ENCODE measurements around the gene CDT1.

Gene CDT1

GRCh38 chr16:88806491-88807111, 3.0 kb downstream of the CDT1 start:
- no peak for DNase-seq

- no peak for DNase-seq
Measured at GRCh38 chr16:88807142-88807625, 3.6 kb downstream of the CDT1 start.

DNA sequence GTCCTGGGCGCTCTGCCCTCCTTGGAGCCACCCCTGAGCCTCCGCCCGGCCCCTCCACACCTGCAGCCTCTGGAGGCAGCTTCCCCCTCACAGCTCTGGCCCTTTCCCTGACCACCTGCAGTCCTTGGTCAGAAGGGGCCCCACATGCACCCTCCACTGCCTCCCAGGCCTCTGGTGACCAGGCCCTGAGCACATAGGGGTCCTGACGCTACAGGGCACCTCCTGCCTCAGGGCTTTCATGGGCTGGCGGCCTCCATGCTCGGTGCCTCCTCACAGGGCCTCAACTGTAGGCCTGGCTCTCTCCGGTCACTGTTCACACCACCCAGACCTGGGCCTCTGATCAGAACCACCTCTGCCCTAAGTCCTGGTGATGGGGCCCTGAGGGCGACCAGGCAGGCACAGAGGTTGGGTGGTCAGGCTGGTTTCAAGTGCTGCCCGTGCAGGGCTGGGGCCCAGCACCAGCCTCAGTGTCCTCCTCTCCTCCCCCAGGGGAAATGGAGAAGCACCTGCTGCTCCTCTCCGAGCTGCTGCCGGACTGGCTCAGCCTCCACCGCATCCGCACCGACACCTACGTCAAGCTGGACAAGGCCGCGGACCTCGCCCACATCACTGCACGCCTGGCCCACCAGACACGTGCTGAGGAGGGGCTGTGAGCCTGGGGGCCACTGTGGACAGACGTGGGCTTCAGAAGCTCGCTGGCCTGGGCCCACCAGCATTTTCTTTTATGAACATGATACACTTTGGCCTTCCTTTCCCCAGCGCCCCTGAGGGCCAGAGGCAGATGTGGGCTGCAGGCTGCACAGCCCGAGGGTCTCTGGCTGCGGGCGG, 4.3 kb downstream of the CDT1 start:
- no peak for DNase-seq

GRCh38 chr16:88809068-88809675, 5.6 kb downstream of the CDT1 start:
- no peak for DNase-seq

- DNase-seq, result no peak
Measured at GRCh38 chr16:88809676-88810165, 6.1 kb downstream of the CDT1 start.

- DNase-seq, result no peak
Measured at GRCh38 chr16:88810166-88810911, 6.8 kb downstream of the CDT1 start.

DNA sequence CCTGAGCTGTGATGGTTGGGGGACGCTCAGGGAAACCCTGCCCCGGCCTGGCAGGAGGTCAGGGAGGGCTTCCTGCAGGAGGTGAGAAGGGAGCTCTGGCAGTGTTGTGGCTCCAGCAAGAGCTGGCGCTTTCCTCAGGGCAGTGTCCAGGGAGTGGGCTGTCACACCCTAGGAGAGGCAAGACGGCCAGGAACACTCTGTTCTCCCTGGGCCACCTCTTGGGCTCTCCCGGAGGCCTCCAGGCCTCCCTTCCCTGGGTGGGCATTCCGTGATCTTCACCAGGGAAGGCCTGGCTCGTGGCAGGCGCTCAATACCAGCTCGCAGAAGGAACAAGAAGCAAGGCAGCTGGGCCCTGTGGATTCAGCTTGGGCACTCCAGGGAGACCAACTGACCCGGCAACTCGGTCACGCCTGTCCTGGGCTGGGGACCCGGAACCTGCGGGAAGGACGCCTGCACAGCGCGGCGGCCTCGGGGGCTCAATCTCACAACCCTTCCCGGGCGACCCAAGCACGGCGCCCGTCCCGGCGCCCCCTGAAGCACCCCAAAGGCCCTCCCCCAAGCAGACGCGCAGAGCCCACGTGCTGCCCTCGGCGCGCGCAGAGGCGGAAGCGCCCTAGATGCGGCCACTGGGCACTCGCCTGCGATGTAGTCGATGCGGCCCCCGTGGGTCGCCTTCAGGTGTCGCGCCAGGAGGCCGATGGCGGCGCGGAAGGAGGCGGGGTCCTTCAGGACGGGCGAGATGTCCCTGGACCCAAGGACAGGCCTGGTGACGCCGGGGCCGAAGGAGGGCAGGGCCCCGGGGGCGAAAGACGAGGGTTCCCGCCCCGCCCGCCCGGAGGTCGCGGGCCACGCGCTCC, 7.6 kb downstream of the CDT1 start:
- peak; percentile 32 for DNase-seq

DNA sequence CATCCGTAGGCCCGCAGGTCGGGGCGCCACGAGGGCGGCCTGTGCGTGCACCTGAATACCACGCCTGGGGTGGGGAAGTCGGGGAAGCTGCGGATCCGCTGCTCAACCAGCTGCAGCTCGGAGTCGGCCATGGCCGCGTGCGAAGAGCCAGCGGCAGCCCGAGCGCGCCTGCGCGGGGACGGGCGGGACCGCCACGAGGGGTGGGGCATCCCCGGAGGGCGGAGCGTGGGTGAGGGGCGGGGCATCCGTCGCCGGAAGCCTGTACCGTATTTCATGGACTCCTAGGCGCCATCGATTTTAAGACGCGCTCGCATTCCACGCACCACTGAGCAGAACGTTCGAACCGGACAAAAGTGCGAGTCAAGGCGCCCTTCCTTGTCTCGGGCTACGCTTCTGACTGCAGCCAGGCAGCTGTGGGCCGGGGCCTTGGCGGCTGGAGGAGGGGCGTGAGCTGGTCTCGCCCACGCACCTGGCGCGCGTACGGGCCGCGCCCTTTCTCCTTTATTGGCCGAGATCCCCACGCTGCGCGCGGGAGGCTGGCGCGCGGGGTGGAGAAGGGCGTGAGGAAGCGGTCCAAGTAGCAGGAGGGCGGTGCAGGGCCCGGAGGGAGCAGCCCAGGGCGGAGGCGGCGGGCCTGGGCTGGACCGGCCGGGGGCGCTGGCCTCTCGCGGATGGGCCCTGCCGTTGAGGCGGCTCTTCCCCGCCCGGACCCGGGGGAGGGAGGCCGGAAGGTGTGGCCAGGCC, 8.4 kb downstream of the CDT1 start, which contains the start of gene APRT:
TSS of gene APRT (minus strand) at position 160 of the 744 bp plus-strand sequence. CDS start at position 131, 29 bp downstream.
- peak; percentile 76 for DNase-seq

DNA sequence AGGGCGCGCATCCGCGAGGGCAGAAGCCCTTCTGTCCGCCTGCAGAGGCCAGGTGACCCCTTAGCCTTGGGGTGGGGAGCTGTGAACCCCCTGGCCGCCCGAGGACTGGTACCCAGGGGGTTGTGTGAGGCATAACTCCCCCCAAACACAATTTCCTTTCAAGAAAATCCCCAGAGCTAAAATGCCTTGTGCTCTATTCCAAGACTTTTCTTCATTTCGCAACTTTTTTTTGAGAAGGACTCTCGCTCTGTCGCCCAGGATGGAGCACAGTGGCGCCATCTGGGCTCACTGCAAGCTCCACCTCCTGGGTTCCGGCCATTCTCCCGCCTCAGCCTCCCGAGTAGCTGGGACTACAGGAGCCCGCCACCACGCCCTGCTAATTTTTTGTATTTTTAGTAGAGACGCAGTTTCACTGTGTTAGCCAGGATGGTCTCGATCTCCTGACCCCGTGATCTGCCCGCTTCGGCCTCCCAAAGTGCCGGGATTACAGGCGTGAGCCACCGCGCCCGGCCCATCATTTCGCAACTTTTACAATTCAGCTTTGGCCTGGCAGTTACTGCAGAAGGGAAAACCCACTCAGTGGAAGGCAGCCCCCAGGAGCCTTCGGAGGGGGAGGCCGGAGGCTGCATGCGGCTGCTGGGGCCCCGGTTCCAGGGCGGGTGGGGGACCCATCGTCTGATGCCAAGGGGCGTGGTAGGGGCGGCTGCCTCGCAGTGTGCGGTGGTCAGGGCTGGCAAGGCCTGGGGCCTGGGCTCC, 9.1 kb downstream of the CDT1 start:
- DNase-seq, result no peak

DNA sequence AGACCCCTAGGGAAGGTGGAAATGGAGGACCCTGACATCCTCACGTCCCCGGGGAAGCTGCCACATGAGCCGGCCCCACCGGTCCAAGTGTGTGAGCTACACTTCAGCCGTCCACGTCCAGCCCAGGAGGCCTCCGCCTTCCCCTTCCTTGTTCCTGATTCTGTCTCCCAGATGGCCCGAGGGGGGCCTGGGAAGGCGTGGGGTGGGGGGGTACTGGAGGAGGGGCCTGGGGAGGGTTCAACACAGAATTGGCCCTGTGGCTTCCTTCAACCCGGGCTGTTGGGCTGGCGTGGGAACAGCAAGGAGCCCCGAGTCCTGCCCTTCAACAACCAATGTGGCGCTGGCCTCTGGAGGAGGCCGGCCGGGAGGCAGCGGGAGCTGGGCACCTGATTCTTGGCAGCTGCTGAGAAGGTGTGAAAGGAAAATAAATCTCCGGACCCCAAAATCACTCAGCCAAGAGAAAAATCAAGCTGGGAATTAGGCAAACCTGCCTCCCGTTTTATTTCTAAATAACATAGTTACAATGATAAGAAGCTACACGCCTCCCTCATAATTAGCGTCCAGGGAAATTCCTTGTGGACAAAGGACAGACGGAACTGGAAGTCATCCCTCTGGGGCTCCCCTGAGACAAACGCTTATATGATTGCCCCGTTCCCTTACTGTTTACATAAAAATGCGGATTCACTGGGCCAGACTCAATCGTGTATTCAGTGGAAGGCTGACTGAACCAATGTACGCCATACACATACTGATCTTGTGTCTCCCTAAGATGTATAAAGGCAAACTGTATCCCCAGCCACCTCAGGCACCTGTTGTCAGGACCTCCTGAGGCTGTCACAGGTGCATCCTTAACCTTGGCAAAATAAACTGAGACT, 9.9 kb downstream of the CDT1 start:
- no peak for DNase-seq

DNA sequence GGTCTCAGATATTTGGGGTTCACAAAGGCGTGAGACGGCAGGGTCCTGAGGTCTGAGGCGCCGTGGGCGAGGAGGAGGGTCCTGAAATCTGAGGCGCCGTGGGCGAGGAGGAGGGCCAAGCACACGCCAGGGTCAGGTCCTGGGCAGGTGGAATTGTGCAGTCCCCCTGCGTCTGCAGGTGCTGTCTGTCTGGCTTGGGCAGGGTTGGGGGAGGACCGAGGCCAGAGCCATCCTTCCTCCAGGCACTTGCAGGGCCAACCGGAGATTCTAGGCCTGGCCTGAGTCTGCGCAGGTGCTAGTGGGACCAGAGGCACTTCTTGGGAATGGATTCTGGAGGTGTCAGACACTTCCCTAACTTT, 10.5 kb downstream of the CDT1 start:
- no peak for DNase-seq

GRCh38 chr16:88815227-88815626, 11.6 kb downstream of the CDT1 start:
- no peak for DNase-seq

- DNase-seq, result peak; percentile 15
Measured at GRCh38 chr16:88815901-88816589, 12.5 kb downstream of the CDT1 start.

GRCh38 chr16:88816736-88817535, 13.3 kb downstream of the CDT1 start:
- DNase-seq, result no peak

DNA sequence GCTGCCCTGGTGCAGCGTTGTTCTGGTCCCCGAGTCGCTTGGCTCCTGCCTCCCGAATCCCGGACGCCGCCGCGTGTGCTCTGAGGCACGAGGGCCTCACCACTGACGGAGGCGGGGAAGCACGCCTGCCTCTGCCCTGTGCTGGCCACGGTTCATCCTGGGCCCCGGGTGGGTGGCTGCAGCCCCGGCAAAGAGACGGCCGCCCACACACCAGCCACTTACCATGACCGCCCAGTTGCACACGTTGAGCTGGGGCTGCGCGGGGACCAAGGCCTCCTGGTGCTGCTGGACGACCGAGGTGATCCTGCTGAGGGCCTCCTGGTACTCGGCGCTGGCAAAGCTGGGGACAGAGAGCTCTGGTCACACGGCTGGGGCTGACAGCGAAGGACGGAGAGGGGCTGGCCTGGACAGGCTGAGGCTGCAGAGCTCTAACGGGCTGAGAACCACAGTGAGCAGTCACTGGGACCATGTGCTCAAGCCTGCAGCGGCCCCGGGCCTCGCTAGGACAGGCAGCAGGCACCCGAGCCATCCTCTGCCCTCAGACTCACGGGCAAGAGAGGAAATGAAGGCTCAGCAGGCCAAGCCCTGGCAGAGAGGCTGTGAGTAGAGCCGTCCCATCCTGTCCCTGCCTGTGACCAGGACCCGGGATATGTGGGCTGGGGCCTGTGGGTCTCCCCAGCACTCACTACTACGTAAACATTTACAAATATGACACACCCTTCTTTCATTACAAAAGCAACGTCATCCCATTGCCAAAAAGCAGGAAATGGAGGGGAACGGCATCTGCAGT, 14.4 kb downstream of the CDT1 start:
- DNase-seq, result no peak

DNA sequence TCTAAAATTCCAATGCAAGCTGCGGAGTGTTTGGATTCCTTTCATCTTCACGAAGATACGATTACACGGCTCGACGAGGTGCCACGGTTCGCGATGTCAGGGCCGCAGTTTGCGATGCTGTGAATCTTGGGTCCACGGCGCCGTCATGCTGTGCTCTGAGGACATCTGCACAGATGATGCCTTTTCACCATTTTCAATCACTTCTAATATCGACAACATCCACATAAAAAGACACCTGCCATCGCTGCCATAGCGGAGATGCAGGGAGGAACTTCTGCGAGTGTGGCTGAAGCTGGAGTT, 14.9 kb downstream of the CDT1 start:
- no peak for DNase-seq

- DNase-seq, result no peak
Measured at GRCh38 chr16:88819126-88819525, 15.5 kb downstream of the CDT1 start.

Measured in NCI-H526 treated with DMSO at 0.1 percent for 48 hours (cell line).